Kidney capillary endothelial cell (primary cell): ENCODE data around the gene SUN5.
"Not testable (repeated sequence)": the region's sequence is repeated elsewhere in the genome, so short reads cannot be mapped to it uniquely, and the experiment has no call there.

Experiments used
- DNase-seq: peaks from one replicate; pipeline ENCODE4 v3.0.0-alpha.2; 2018; ENCODE audit warnings: low spot score

The SUN5 gene, protein sequence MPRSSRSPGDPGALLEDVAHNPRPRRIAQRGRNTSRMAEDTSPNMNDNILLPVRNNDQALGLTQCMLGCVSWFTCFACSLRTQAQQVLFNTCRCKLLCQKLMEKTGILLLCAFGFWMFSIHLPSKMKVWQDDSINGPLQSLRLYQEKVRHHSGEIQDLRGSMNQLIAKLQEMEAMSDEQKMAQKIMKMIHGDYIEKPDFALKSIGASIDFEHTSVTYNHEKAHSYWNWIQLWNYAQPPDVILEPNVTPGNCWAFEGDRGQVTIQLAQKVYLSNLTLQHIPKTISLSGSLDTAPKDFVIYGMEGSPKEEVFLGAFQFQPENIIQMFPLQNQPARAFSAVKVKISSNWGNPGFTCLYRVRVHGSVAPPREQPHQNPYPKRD

DNA sequence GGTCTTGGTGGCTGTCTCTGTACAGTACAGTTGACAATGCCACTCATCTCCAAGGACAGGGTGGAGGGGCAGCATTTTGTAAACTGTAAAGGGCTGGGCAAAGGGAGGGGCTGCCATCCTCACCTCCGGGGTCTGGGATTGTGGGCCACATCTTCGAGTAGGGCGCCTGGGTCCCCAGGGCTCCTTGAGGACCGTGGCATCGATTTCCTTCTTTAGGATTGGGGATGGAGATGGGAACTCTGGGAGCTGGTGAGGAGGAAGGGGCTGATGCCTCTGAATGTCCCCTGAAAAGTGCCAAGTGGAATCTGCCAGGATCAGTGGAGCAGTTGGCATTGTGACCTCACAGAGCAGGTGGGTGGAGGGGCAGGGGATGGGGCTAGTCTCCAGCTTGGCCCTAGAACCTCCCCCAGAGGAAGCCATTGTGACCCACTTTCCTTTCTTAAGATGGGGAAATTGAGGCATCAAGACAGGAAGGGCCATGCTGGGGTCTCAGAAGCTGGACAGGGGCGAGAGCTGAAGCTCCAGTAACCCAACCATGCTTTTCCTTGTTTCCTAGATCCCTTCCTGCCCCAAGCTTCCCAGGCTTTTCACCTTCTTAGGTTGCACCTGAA, at the start of gene SUN5:
SUN5 (minus strand) TSS at position 293 of the 611 bp plus-strand sequence; CDS start at position 200, 93 bp downstream.
- DNase-seq = no peak

DNA sequence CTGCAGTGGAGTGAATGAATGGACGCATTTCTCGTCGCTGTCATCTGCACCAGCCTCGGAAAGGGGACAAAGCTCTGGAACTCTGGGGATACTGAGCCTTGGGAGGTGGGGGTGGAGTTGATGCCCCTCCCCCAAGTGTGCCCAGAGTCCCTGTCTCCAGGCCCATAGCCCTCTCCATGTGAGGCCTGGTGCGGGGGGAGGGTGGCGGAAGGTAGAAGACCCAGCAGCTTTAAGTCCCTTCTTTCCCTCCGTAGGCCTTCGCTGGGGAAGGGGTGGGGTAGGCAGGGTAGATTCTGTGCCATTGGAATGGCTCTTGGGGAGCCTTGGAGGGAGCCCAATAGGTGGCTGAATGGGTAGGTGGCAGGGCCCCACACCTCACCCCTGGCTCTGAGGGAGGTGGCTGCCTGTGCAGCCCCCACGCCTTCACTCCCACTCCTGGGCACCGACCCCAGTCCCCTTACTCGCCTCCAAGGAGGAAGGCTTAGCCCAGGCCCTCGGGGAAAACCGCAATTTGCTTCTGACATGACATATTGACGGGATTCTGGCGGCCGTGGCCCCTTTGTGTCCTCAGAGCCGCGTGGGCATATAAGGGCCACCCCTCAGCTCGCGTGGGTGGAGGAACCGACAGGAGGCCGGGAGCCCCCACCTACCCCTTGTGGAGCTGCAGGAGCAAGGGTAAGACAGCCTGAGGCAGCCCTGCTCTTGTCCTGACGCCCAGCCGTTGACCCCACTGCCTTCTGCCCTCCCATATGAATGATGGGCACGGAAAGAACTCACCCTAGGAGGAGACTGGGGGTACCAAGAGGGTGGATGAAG, 49.3 kb upstream of the SUN5 start, which contains the start of gene BPIFB3:
BPIFB3 (plus strand) TSS at position 613 of the 816 bp plus-strand sequence. CDS start 1,533 bp downstream, outside the sequence.
- DNase-seq = no peak

DNA sequence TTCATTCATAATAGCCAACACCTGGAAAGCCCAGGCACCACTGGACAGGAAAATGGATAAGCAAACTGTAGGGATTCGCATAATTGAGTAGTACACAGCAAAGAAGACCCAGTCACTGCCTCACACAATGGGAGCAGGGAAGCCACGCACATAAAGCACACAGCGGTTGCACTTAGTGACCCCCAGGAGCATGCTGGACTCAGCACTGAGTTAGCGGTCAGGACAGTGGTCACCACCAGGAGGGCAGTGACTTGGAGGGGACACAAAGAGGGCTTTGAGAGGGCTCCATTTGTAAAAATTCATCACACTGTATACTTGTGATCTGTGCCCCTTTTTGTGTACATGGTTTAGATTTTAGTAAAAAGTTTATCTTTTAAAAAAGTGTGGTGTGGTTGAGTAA, 47.1 kb upstream of the SUN5 start:
- DNase-seq = no peak

DNA sequence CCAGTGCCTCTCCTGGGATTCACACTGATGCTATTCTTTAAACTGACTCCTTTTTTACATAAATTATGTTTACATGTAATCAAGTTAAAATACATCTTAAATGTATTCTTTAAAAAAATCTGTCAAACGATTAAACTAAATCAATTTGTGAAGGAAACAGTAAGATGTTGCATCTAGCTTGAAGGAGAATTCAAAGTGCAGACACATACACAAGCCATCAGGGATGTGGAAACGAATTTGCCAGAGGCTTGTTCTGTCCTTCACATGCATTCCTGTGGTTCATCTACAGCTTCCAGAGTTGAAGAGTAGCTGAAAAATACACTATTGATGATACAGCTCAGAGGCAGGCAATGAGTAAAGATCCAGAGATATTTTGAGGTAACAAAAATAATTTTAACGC, 42.2 kb upstream of the SUN5 start:
- no peak for DNase-seq

DNA sequence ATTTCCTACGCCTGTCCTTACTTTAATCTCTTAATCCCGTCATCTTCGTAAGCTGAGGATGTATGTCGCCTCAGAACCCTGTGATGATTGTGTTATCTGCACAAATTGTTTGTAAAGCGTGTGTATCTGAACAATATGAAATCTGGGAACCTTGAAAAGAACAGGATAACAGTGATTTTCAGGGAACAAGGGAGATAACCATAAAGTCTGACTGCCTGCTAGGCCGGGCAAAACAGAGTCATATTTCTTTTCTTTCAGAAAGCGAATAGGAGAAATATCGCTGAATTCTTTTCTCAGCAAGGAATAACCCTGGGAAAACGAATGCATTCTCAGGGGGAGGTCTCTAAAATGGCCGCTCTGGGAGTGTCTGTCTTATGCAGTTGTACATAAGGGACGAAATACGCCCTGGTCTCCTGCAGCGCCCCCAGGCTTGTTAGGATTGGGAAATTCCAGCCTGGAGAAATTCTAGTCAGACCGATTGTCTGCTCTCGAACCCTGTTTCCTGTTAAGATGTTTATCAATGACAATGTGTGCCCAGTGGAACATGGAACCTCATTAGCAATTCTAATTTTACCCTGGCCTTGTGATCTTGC, 41.0 kb upstream of the SUN5 start:
- not testable (repeated sequence) for DNase-seq

DNA sequence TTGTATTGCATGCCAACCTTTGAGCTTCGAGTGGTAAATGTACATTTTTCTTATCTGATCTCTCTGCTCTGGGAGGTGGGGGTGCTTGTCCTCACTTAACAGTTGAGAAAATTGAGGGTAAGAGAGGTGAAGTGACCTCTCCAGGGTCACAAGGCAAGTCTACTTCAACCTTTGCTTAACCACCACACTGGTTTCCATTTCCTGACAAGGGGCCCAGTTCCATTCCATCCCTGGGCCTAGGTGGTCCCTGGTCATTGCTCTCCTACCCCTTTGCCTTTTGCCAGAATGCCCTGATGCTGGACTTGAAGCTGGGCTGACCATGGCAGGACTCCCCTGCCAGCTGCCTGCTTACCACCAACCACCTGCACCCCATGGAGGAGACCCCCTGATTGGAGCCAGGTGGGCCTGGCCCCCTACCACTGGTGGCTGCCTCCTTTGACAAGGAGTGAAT, 39.5 kb upstream of the SUN5 start:
- no peak for DNase-seq

DNA sequence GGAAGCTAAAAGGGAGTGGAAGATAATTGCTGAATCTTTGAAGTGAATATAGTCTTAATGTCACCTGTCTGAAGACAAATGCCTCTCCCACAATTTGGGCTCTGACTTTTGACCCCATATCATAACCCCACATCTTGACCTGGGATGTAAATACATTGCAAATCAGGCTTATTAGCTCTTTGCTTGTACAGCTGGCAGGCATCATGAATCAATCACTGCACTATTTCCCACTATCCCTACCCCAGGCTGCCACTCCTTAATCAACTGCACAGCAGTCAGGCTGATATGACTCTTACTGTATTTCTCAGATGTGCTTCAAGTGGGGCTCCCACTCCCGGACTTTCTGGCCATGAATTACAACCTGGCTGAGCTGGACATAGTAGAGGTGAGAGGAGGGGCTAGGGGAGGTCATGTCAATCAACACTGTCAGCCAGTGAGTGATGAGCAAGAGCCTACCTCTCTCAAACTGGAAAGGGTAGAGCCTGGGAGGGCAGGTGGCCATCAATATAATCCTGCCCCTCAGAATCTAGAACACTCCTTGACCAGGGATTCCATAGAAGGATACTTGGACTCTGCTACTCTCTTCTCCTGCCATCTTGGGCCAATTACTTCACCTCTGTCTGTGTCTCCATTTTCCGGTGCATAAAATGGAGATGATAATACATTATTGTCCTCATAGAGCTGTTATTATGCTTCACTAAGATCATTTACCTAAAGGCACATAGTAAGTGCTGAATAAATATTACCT, 38.9 kb upstream of the SUN5 start:
- no peak for DNase-seq

DNA sequence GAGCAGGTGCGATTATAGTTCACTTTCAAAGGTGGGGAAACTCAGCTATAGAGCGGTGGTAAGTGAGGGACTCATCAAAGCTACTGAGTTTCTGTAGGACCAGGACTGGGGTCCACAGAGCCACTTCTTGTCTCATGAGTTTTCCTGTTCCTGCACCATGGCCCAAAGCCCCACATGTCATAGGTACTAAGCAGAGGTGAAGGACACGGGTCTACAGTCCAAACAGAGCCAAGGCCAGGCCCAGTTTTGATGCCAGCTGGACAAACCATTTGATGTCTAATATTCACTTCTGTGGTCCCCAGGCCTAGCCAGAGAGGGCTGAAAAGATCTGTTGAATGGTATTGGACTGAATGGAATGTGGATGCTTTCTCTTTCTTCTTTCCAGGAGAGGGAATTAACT, 38.2 kb upstream of the SUN5 start:
- DNase-seq = no peak

DNA sequence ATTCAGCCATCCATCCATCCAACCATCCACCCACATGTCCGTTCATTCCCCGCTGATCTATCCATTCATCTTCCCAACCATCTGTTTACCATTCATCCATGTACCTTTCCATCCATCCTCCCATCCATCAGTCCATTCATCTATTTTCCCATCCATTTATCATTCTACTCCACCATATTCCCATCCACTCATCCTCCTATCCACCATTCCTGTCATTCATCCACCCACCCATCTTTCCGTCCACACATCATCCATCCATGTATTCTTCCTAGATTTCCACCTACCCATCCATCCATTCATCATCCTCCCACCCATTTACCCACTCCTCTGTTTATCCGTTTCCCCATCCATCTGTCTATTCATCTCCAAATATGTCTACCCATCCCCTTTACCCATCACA, 34.0 kb upstream of the SUN5 start:
- DNase-seq = no peak

DNA sequence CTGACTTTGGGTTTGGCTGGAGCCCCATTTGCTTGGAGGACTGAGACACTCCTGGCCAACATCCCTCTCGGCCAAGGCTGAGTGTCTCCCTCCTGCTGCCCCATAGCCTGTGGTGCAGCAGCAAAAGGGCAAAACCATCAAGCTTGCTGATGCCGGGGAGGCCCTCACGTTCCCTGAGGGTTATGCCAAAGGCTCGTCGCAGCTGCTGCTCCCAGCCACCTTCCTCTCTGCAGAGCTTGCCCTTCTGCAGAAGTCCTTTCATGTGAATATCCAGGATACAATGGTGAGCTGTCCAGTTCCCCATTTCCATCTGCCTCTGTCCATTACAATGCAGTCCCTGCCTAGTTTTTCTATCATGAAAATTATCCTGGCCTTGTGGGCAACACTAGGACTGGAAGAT, 33.2 kb upstream of the SUN5 start:
- DNase-seq = no peak

DNA sequence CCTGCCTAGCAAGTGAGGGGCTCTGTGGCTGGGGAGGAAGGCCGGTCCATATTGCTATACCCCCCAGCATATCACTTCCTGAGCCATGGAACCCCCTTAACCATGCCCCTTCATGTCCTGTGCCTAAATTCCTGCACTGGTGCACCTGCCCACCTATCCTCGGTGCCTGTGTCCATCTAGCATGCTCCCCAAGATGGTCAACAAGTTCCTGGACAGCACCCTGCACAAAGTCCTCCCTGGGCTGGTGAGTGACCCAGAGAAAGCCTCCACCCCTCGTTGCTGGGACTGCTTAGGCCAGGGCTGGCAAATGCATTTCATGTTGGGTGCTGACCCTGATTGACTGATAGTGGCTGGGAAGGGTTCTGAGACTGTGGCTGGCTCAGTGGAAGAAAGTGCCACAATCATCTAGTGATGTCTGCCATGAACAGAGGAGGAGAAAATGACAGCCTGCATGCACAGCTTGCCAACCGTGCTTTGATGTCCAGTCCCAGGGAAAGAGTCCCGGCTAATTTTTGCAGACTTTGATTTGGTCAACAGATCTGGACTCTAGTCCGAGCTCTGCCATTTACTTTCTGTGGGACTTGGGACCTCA, 30.8 kb upstream of the SUN5 start:
- no peak for DNase-seq

DNA sequence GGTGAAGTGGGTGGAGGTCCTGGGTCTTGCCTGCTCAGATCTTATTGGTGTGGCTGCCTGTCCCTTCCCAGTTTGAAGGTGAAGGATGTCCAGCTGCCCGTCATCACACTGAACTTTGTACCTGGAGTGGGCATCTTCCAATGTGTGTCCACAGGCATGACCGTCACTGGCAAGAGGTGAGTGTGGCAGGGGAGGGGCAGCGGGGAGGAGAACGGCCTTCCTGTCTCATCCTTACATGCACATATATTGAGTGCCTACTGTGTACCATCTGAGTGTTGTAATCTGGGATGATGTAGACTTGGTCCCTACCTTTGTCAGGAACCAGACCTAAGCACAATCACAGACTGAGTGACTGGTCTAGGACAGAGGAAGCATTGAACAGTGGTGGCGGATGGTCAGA, 29.9 kb upstream of the SUN5 start:
- no peak for DNase-seq

DNA sequence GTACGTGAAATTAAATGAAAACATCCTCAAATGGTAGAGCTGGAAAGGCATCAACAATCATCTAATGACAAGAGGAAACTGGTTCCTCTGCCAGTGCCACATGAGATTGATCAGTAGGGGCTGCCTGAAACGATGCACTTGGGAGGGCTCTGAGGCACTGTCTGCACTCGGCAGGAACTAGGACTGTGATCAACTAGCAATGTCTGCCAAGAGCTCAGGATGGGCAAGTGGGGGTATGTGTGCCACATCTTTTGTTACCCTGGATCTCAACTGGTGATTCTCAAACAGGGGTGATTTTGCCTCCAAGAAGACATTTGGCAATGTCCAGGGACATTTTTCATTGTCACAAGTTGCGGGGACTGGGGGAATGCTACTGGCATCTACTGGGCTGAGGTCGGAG, 29.1 kb upstream of the SUN5 start:
- no peak for DNase-seq

DNA sequence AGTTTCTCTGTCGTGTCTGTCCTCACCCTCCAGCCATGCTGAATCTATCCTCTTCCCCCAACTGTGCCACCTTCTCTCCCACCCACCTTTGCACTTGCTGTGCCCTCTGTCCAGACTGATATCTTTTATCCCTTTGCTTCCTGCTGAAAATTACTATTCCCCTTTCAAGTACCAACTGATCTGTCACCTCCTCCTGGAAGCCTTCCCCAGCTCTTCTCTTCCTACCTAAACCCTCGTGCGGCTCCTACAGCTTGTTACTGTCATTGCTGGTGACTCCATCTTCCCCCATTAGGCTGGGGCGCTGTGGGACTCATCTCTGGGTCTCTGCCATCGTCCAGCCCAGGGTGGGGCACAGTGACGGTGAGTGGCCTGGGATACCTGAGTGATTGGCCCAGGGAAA, 28.3 kb upstream of the SUN5 start:
- DNase-seq = no peak

DNA sequence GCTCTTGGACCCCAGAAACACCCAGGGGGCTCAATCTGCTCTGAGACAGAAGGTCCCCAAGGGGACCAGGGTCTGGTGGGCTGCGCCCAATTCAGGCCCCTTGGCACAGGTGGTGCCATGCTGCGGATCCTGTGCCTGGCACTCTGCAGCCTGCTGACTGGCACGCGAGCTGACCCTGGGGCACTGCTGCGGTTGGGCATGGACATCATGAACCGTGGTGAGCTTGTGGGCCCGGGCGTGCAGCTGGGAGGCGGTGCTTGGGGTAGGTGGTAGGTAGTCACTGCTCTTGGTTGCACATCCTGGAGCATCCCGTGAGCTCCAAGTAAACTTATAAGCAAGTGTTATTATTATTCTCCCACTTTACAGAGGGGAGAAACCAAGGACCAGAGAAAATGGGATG, 27.3 kb upstream of the SUN5 start, which contains the start of gene BPIFB6:
BPIFB6 (plus strand) TSS at position 118 of the 400 bp plus-strand sequence; CDS start at position 118, 0 bp downstream.
- DNase-seq = no peak

DNA sequence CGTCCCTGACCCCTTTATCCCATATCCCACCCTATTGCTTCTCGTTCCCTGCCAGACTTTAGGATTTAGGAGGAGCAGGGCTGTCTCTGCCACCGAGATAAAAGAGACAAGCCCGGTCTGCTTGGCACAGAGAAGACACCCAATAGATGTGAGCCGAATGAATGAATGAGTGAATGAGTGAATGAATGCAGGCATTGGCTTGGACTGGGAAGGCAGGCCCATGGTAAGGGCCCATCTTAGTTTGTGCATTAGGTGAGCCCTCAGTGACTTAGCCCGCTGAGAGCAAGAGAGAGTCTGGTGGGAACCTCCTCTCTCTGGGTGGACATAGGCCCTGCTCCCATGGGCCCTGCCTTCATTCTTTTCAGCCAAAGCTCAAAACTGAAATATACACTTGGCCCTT, 26.3 kb upstream of the SUN5 start:
- DNase-seq = no peak

DNA sequence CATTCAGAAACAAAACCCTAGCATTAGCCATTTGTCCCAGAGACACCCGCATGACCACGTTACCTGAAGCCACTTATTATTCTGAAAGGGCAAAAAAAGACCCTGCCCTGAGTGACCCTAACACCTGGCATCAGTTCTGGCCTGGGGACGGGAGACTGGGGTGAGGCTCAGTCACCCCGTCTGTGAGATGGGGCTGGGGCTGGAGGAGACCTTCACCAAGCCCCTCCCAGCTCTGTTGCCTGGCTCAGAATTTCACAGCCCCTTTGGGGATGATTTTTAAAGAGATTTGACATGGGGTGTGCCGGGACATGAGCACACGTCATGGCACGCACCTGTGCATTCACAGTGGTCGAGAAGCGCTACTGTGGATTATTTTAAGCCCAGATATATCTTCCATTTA, 25.8 kb upstream of the SUN5 start:
- no peak for DNase-seq

DNA sequence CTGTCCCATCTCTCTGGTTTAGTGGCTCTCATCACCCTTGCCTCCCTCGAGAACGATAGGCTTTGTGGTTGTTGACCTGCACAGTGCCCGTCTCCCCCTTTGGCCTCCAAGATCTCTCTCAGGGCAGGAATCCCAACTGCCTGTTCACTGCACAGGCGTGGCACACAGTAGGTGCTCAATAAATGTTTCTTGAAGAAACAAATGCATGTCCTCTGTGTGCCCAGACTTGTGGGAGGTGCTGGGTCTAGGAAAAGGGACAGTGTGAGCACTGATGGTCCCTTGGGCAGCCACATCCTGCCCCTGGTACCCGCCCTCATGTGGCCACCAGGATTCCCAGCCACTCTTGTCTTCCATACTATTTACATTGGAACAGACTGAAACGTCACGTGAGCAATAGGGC, 24.6 kb upstream of the SUN5 start:
- no peak for DNase-seq

DNA sequence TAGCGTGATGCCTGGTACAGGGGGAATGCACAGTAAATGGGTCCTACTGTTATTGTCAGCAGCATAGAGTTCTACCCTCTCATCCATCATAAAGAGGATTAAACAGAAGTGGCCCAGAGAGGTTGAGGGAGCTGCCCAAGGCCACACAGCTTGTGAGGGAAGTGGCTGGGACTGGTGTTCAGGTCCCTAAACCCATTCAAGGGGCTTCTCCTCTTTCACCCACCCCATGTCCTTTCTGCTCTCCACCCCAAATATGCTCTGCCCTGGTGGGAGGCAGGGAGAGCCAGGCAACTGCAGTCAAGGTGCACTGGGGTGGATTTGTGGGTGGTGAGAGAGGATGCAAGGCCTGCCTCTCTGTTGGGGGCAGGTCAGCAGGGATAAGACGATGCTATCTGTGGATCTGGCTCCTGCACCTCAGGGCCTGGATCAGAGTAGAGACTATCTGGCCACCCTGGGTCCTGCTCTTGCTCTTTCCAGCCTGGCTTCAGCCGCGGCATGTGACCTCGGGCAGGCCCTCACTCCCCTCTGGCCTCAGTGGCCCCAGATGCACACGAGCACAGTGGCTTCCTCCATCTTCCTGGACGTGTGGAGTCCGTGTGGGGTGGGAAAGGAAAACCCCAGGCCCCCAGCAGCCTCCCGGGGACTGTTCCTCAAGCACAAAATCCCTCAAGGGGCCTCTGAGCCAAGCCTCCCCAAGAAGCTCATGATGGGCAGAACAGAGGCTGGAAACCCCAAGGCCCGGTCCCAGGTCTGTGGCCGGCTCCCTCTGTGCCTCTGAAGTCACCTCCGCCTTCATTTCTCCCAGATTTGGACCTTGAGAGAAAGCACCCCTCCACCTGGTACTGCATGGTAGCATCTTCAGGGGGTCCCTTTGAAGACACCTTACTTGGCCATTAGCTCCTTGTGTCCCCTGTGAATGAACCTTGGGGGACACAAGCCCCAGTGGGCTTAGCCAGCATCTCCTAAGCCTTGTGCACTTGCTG, 23.8 kb upstream of the SUN5 start:
- DNase-seq = no peak
